Colonic mucosa (tissue), 4 donors: ENCODE data around the gene BABAM1. TPM values are rescaled to one million over a fixed set of nuclear protein-coding genes. Genes with fewer than 3 reads are reported as not detected.

Experiments
- DNase-seq: peaks from one replicate; pipeline ENCODE4 v3.0.0-alpha.2; 2020
- H3K27ac ChIP-seq: fragments of 200-600 bp; one replicate; pipeline ENCODE4 v1.8.0; 2021
- H3K27me3 ChIP-seq: fragments of 200-600 bp; one replicate; pipeline ENCODE4 v1.8.0; 2021
- H3K36me3 ChIP-seq: fragments of 200-600 bp; one replicate; pipeline ENCODE4 v1.8.0; 2021
- H3K4me1 ChIP-seq: fragments of 200-600 bp; one replicate; pipeline ENCODE4 v1.8.0; 2021; ENCODE audit warnings: mild to moderate bottlenecking
- H3K4me3 ChIP-seq: fragments of 200-600 bp; one replicate; pipeline ENCODE4 v1.8.0; 2021
- H3K9ac ChIP-seq, 2 donors: one replicate each; pipeline ENCODE4 v1.7.0; 2013; ENCODE audit warnings: control low read depth in 2 of 2, low read depth in 2 of 2, low read length in 2 of 2
- H3K9me3 ChIP-seq: fragments of 200-600 bp; one replicate; pipeline ENCODE4 v1.8.0; 2021
- intact Hi-C: fragments of 100-400 bp; cut with DNase I; formaldehyde crosslinking; loops from one replicate; pipeline ENCODE4 v1.14.1; 2022
- total RNA-seq, 2 donors: library from RNA; stranded (reverse); fragmentation: NEBNext Ultra II Directional in 1 of 2; extraction: Animal tissue kit (Norgen Biotek cat#: 25700) in 1 of 2; gene quantifications; one replicate each; pipeline ENCODE4 v1.2.1, GENCODE V29; 2021
- TF ChIP-seq, protein P1 (sequence below): fragments of 200-600 bp; IDR thresholded peaks from one replicate; pipeline ENCODE4 v1.8.0; 2022; ENCODE audit warnings: antibody characterized with exemption, mild to moderate bottlenecking
- donor health status: healthy.
- donor health status: DM: no; HTN: no; CAD: no.
- donor health status: DM: no; HTN: no; CAD: no.

Gene BABAM1
- total RNA-seq, 2 donors from 2014 or later, result 73.7 to 94.7 TPM

DNA sequence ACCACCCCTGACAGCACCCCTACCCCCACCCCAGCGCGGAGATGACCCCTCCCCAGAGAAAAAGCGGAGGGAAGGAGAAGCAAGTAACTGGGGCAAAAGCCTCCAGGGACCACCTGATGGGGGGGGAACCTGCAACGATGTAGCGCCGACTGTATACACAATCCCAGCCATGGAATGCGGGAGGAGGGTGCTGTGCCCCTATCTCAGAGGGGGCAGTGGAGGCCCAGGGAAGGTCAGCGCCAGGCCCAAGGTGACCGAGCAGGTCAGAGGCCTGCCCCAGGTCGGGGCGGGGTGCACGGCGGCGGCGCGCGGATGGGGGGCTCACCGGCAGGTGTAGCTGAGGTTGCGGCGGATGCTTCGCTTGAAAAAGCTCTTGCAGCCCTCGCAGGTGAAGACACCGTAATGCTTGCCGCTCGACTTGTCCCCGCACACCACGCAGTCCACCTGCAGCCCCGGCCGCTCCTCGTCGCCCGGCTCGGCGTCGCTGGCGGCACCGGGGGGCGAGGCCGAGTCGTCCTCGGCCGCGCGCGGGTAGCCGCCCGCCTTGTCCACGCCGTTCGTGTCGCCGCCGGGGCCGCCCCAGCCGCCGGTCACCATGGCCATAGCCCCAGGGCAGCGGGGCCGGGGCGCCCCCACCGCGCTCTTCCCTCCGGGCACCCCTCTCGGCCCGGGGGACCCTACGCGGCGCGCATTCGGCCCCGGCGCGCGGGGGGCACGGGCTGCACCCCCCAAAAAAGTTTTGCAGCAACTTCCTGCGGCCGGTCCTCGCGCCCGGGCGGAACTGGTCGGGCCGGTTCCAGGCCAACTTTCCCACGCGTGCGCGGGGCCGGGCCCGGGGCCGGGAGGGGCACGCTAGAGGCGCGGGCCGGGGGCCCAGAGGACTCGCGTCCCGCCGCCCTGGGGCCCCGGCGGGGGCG lies 22.4 kb upstream of the BABAM1 start:
- TF ChIP-seq, protein P1, sequence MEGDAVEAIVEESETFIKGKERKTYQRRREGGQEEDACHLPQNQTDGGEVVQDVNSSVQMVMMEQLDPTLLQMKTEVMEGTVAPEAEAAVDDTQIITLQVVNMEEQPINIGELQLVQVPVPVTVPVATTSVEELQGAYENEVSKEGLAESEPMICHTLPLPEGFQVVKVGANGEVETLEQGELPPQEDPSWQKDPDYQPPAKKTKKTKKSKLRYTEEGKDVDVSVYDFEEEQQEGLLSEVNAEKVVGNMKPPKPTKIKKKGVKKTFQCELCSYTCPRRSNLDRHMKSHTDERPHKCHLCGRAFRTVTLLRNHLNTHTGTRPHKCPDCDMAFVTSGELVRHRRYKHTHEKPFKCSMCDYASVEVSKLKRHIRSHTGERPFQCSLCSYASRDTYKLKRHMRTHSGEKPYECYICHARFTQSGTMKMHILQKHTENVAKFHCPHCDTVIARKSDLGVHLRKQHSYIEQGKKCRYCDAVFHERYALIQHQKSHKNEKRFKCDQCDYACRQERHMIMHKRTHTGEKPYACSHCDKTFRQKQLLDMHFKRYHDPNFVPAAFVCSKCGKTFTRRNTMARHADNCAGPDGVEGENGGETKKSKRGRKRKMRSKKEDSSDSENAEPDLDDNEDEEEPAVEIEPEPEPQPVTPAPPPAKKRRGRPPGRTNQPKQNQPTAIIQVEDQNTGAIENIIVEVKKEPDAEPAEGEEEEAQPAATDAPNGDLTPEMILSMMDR, result no peak
- Histone ChIP-seq H3K27me3 (no peaks in the 10 kb centered on the region), H3K27ac (peak overlapping the region; percentile 86), H3K9ac (peak overlapping the region; percentile 85 to 95), H3K4me1 (peaks cover 45% of the 10 kb centered on the region), H3K36me3 (no peaks in the 10 kb centered on the region), H3K9me3 (no peaks in the 10 kb centered on the region), H3K4me3 (peak overlapping the region; percentile 80)
- intact Hi-C loops, result no loop called here
- DNase-seq, result peak; percentile 51

DNA sequence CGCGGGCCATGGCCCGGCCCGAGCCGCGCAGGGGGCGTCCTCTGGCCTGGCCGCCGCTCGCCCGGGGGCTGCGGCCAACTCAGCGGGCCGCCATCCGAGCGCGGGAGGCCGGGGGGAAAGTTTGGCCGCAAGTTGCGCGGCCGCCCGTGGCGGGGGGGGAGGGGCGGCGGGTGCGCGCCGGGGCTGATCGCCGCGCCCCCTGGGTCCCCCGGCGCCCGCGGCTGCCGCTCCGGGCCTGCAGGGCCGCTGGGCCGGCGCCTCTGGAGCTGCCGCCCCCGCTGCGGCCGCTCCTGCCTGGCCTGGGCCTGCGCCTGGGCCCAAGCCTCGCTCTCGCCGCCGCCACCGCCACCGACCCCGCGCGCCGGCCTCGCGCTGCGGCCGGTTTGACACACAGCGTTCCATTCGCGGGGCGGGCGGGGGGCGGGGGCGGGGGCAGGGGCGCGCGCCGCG lies 21.7 kb upstream of the BABAM1 start, which contains the start of gene NR2F6:
NR2F6 (minus strand) TSS at position 385 of the 450 bp plus-strand sequence. CDS start 699 bp downstream, outside the sequence.
- H3K4me1 ChIP-seq, result peaks cover 38% of the 10 kb centered on the region
- H3K4me3 ChIP-seq, result peak within 1 kb of the TSS; percentile 80
- no peaks in the 10 kb centered on the region for H3K27me3 ChIP-seq
- no peaks in the 10 kb centered on the region for H3K36me3 ChIP-seq
- DNase-seq, result no peak
- intact Hi-C loops, result no loop called here
- H3K9me3 ChIP-seq, result no peaks in the 10 kb centered on the region
- peak within 1 kb of the TSS; percentile 93 for H3K27ac ChIP-seq
- TF ChIP-seq, protein P1, result no peak
- H3K9ac ChIP-seq, result peak within 1 kb of the TSS; percentile 85 to 95

DNA sequence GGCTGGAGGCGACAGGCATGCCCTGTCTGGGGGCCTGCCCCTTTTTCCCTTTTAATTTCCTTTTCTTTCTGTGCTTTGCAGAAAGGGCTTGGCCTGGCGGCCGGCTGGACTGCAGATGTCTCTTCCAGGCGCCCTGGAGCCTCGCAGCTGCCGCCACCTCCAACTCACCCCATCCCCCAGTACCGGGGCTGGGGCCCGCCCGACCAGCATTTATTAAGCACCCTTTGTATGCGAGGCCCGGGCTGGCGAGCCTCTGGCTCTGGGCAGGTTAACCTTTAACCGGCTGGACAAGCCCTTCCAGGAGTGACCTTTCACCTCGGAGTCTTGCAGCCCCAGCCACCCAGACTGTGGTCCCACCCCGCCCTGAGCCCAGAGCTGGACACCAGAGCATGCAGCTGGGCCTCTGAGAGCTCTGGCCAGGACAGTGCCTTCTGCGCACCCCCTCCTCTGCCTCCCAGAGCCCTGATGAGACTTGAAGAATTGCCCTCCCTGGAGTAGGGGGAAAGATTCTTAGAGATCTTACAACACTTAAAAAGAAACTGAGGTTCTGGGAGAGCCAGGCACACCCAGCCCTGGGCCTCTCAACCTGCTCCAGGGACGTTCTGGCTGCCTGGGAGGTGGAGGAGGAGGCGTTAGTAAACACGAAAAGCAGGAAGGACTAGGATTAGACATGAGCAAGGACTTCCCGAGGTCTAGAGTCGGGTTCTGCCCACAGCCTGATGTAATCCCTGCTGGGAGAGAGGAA lies 20.4 kb upstream of the BABAM1 start:
- peak overlapping the region; percentile 64 to 74 for H3K9ac ChIP-seq
- TF ChIP-seq, protein P1, result no peak
- intact Hi-C loops, result no loop called here
- no peaks in the 10 kb centered on the region for H3K27me3 ChIP-seq
- H3K27ac ChIP-seq, result peak overlapping the region; percentile 93
- H3K36me3 ChIP-seq, result no peaks in the 10 kb centered on the region
- peaks cover 32% of the 10 kb centered on the region for H3K4me1 ChIP-seq
- H3K9me3 ChIP-seq, result no peaks in the 10 kb centered on the region
- H3K4me3 ChIP-seq, result peak overlapping the region; percentile 31
- DNase-seq, result peak; percentile 81

DNA sequence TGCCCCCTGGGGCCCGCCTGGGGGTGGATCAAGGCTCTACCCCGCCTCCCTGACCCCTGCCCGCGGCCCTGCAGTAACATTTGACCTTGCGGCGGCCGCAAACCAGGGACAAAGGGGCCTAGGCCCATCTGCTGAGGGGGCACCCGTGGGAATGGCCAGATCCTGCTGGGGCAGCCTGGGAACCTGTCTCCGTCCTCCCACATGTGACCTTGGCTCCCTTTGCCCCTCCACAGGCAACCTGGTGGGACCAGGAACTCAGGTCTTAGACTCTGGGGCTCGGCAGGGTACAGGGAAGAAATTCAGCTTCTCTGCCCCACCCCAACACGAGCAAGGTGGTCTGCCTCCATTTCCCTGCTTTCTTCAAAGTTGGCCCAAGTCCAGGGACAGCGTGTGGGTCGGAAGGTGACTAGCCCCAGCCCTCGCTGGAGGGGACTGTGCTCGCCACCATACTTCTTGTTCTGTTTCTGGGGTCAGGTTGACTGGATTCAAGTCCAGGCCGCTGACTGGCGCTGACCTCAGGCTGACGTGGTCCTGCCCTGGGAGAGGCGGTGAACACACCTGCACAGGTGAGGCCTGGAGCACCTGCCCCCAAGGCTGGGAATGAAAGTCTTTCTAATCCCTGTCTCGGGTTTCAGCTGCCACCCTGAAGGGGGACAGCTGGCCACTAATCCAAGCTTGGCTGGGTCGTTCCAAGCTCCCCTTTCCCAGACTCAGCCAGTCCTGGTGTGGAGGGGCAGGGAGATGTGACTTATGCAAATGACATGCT lies 19.0 kb upstream of the BABAM1 start:
- TF ChIP-seq, protein P1, result no peak
- Histone ChIP-seq H3K9me3 (no peaks in the 10 kb centered on the region), H3K36me3 (no peaks in the 10 kb centered on the region), H3K4me1 (peaks cover 23% of the 10 kb centered on the region), H3K27ac (peak overlapping the region; percentile 93), H3K9ac (peak overlapping the region; percentile 43 to 74), H3K27me3 (no peaks in the 10 kb centered on the region), H3K4me3 (no peak overlapping the region)
- peak; percentile 75 for DNase-seq
- intact Hi-C loops, result no loop called here
